OCI-LY3 (cell line): ENCODE measurements around the gene TSC22D1.

Experiments
- CTCF ChIP-seq: fragments of 200-600, 300-600 bp; sonication (generic); IDR thresholded peaks from 2 replicates; pipeline ENCODE4 v1.5.1; 2014; ENCODE audit warnings: antibody characterized with exemption, low read length, low read depth
- EZH2phosphoT487 ChIP-seq: fragments of 200-600 bp; shearing (Covaris generic); IDR thresholded peaks from 2 replicates; pipeline ENCODE4 v1.6.1; 2018; ENCODE audit warnings: antibody characterized with exemption, mixed run types, low read depth

- TF ChIP-seq CTCF = no peak
- no peak for TF ChIP-seq EZH2phosphoT487
Observed at GRCh38 chr13:44411841-44412240, 164.3 kb downstream of the TSC22D1 start.
